ENCODE measurements around the gene GNG14.
A peak's percentile ranks its signal among the peaks of the same experiment; 100 is the strongest.

The GNG14 gene

DNA sequence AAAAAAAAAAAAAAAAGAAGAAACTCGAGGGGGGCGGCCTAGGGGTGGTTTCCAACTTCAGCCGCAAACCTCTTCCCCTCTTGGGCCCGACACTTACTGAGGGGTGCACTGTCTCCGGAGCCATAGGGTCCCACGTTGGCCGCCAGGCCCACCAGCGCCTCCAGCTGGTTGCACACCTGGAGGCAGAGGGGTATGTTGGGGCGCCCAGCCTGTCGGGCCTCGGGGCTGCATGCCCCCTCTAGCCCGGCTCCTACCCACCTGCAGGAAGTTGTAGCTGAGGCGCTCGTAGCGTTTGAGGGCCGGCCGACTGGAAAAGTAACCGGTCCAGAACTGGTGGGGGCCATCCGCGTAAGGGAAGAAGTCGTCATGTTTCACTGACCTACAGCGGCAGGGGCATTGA, 29.8 kb upstream of the GNG14 start:
- H3K4me3 ChIP-seq (ENCODE audit: low read depth, low read length), result no peak overlapping the region
- DNase-seq (ENCODE audit: low read depth), result no peak
- TF ChIP-seq, protein P1, sequence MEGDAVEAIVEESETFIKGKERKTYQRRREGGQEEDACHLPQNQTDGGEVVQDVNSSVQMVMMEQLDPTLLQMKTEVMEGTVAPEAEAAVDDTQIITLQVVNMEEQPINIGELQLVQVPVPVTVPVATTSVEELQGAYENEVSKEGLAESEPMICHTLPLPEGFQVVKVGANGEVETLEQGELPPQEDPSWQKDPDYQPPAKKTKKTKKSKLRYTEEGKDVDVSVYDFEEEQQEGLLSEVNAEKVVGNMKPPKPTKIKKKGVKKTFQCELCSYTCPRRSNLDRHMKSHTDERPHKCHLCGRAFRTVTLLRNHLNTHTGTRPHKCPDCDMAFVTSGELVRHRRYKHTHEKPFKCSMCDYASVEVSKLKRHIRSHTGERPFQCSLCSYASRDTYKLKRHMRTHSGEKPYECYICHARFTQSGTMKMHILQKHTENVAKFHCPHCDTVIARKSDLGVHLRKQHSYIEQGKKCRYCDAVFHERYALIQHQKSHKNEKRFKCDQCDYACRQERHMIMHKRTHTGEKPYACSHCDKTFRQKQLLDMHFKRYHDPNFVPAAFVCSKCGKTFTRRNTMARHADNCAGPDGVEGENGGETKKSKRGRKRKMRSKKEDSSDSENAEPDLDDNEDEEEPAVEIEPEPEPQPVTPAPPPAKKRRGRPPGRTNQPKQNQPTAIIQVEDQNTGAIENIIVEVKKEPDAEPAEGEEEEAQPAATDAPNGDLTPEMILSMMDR (conservative IDR thresholded peaks at IDR 0.05; ENCODE audit: low read depth, low read length), result peak; percentile 3

DNA sequence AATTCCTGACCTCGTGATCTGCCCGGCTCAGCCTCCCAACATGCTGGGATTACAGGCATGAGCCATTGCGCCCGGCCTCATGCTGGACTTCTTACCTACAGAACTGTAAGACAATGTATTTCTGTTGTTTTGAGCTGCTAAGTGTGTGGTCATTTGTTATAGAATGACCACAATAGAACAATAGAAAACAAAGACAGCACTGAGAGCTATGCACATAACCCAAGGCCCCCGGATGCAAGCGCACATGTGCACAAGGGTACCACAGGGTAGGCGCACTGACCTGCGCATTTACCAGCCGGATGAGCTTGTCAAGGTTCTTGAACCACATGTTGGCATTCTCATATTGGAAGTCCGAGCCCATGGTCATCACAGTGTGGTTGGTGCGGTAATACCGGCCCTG, 26.8 kb upstream of the GNG14 start:
- H3K4me3 ChIP-seq (ENCODE audit: low read depth, low read length), result no peak overlapping the region
- DNase-seq (ENCODE audit: low read depth), result no peak
- TF ChIP-seq, protein P1 (conservative IDR thresholded peaks at IDR 0.05; ENCODE audit: low read depth, low read length), result no peak

DNA sequence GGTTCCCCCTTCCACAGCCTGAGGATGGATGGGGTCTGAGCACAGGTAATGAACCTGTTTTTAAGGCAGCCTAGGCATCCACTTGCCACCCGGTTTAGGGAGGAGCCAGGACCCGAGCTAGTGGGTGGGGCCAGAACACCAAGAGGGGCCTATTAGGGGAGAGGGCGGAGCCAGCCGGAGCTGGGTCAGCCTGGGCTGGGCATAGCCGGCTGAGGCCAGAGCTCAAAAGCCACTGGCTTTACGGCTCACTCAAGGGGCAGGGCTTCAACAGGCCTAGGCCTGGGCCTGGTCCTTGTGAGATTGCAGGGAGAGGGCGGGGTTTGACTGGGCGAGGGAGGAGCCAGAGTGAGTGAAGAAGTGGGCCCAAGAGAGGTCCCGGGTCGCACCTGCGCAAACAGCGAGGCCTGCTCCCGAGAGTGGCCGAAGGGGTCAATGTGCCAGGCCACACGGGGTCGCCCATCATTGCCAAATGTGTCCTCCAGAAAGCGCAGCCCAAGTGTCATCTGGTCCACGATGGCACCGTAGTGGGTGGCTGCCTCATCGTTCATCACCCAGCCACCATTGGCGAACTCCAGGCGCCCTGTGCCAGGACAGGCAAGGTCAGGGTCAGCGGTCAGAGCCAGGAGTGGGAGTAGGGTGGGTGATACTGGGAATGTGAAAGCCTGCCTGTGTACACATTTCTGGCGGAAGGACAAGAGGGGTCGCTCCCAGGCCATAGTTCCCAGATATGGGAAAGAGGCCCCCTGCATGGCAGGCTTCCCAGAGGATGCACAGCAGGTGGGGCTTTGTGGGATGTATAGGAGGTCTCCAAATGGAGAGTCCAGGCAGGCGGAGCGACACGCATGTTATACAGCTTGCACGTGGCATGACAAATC, 23.2 kb upstream of the GNG14 start:
- H3K4me3 ChIP-seq (ENCODE audit: low read depth, low read length), result no peak overlapping the region
- DNase-seq (ENCODE audit: low read depth), result no peak
- TF ChIP-seq, protein P1 (conservative IDR thresholded peaks at IDR 0.05; ENCODE audit: low read depth, low read length), result no peak

DNA sequence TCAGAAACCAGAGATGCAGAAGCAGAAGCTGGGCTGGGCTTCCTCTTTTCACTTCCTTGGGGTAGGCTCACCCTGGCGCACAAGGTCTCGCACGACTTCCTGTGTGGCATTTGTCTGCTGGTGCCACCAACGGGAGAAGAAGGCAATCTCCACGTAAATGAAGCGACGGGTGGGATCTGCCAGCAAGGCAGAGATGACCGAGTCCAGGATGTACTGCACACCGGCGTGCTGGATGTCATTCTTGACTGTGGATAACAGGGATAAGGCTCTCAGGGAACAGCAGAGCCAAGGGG, 22.6 kb upstream of the GNG14 start:
- DNase-seq (ENCODE audit: low read depth), result no peak
- H3K4me3 ChIP-seq (ENCODE audit: low read depth, low read length), result no peak overlapping the region
- TF ChIP-seq, protein P1 (conservative IDR thresholded peaks at IDR 0.05; ENCODE audit: low read depth, low read length), result no peak

DNA sequence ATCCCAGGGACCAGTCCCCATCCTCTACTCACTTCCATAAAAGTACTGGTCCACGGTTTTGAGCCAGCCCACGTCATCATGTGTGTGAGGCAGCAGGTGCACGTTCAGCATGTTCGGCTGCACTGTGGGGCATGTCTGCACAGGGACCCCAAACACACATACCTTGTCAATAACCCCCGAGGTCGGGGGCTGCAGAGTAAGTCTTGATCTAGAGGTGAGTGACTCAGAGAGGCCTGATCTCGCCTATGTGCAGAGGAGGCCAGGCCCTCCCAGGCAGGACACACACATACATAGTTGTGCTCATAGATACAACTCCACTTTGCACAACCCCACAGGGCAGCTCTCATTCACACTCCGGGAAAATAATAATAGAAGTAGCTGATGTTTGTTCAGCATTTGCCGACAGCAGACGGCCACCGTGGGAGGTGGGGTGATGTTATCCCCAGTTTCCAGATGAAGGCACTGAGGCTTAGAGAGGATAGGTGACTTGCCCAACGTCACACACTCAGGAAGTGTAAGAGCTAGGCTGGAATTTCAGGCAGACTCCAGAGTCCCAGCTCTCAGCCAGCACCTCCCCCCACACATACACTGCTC, 22.0 kb upstream of the GNG14 start:
- no peak for DNase-seq (ENCODE audit: low read depth)
- H3K4me3 ChIP-seq (ENCODE audit: low read depth, low read length), result peak overlapping the region; percentile 84
- TF ChIP-seq, protein P1 (conservative IDR thresholded peaks at IDR 0.05; ENCODE audit: low read depth, low read length), result no peak

DNA sequence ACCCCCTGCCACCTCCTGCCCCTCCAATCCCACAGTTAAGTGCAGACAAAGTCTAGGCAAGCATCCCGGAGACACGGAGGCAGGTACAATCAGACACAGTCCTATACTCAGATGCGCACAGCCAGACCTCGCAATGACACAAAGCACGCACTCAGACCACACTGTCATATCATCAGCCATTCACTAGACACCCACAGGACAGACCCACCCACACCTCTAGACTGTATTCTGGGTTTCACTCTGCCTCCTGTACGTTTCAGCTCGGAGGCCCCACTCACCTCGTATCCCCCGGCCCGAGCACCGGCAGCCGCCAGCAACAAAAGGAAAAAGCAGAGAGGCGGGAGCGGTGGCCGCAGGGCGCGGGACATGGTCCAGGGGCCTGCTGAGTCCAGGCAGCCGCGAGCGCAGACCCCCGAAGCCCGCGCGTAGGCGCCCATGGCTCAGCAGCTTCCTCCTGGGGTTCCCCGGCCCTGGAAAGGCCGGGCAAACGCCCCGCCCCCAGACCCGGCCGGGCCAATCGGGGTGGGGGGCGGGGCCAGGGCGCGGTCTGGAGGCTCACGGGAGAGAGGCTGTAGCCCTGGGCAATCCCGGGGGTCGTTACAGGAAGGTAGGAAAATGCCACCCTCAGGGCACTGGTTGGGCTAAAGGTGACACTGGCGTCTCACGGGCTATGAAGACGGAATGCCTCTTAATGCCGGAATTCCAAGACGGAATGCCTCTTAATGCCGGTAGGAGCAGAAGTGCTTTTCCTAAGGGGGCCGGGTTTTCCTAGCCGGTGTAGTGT, 21.3 kb upstream of the GNG14 start, which contains the start of the genes MAN2B1 and WDR83:
Gene MAN2B1 (minus strand): TSS at position 478 of the 784 bp plus-strand sequence. CDS start 41 bp downstream, at position 437.
Gene WDR83 (plus strand): TSS at position 543 of the 784 bp plus-strand sequence. CDS start 2,984 bp downstream, outside the sequence.
- peak; percentile 70 for DNase-seq (ENCODE audit: low read depth)
- TF ChIP-seq, protein P1 (conservative IDR thresholded peaks at IDR 0.05; ENCODE audit: low read depth, low read length), result no peak
- H3K4me3 ChIP-seq (ENCODE audit: low read depth, low read length), result peak within 1 kb of the TSS; percentile 84

All from choroid plexus epithelial cell (primary cell).